ENCODE measurements around the gene SIM2.

Gene SIM2

GRCh38 chr21:36741506-36741905 is 42.6 kb downstream of the SIM2 start:
- DNase-seq = no peak

DNA sequence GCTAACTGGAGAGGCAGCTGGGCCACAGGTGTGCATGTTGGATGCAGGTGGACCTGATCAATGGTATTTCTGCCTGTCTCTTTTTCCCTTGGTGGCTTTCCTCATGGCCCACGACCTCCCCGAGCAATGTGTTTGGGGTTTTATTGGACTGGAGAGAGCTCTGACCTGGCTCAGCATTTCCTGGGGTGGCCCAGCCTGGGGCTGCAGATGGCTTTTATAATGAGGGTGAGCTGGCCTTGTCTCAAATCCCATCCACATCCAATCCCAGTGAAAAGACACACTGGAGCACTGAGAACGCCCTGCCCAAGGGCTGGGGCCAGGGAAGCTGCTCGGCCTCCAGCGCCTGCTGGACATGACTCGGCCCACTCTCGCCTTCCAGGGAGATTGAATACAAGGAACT is 44.1 kb downstream of the SIM2 start:
- no peak for DNase-seq

- DNase-seq = no peak
These were observed 44.5 kb downstream of the SIM2 start for GRCh38 chr21:36743446-36743845.

- DNase-seq = no peak
These were observed 45.3 kb downstream of the SIM2 start for GRCh38 chr21:36744190-36744559.

DNA sequence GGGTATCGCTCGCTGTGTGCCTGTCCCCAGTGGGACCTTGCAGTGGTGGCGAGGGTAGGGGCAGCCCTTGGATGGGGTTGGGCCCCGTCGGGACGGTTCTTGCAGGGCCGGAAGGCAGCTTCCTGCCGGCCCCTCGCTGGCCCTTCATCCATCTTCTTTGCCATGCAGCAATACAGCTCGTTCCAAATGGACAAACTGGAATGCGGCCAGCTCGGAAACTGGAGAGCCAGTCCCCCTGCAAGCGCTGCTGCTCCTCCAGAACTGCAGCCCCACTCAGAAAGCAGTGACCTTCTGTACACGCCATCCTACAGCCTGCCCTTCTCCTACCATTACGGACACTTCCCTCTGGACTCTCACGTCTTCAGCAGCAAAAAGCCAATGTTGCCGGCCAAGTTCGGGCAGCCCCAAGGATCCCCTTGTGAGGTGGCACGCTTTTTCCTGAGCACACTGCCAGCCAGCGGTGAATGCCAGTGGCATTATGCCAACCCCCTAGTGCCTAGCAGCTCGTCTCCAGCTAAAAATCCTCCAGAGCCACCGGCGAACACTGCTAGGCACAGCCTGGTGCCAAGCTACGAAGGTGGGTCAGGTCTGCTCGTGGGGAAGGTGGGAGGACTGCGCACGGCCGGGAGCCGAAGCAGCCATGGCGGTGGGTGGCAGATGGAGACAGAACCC is 45.8 kb downstream of the SIM2 start:
- DNase-seq = no peak

DNA sequence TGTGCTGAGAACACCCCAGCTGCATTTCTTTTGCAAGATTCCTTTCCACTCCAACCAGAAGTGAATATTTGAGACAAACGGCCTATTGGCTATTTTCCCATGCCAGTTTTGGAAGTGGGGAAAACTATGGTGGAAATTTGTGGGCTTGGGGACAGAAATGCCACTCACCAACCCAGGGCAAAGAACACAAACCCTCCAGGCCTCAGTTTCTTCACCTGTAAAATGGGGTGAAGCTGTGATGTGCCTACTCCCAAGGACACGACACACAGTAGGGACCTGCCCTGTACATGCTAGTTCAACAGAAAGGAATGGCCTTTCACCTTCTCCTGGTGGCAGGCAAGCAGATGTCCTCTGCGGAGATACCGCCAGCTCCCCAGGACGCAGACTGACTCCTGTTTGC is 46.5 kb downstream of the SIM2 start:
- no peak for DNase-seq

DNA sequence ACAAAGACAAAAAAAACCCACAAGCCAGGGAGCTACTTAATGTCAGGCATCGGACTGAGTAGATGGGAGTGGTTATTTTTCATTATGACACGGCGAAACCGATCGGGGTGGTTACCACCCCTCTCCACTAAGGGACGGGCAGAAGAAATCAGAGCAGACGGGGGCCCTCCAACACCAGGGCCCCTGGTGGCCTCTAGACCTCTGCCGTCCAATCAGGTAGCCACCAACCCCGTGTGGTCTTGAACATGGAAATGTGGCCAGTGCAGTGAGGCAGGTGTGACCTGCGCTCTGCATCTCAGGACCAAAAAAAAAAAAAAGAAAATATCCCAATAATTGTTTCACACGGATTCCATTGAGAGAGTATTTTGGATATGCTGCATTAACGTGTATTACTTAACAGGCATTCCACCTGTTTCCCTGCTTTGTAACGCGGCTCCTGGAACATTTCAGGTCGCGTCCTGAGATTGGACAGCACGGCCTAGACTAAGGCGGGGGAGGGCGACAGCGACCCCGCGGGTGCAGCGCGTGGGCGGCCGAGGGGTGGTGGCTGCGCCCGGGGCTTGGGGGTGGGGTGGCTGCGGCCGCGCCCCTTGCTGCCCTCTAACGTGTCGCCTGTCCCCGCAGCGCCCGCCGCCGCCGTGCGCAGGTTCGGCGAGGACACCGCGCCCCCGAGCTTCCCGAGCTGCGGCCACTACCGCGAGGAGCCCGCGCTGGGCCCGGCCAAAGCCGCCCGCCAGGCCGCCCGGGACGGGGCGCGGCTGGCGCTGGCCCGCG is 48.3 kb downstream of the SIM2 start:
- DNase-seq = no peak

DNA sequence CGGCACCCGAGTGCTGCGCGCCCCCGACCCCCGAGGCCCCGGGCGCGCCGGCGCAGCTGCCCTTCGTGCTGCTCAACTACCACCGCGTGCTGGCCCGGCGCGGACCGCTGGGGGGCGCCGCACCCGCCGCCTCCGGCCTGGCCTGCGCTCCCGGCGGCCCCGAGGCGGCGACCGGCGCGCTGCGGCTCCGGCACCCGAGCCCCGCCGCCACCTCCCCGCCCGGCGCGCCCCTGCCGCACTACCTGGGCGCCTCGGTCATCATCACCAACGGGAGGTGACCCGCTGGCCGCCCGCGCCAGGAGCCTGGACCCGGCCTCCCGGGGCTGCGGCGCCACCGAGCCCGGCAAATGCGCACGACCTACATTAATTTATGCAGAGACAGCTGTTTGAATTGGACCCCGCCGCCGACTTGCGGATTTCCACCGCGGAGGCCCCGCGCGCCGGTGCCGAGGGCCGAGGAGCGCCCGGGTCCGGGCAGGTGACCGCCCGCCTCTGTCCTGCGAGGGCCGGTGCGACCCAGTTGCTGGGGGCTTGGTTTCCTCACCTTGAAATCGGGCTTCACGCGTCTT is 49.0 kb downstream of the SIM2 start:
- DNase-seq = peak; percentile 15

DNA sequence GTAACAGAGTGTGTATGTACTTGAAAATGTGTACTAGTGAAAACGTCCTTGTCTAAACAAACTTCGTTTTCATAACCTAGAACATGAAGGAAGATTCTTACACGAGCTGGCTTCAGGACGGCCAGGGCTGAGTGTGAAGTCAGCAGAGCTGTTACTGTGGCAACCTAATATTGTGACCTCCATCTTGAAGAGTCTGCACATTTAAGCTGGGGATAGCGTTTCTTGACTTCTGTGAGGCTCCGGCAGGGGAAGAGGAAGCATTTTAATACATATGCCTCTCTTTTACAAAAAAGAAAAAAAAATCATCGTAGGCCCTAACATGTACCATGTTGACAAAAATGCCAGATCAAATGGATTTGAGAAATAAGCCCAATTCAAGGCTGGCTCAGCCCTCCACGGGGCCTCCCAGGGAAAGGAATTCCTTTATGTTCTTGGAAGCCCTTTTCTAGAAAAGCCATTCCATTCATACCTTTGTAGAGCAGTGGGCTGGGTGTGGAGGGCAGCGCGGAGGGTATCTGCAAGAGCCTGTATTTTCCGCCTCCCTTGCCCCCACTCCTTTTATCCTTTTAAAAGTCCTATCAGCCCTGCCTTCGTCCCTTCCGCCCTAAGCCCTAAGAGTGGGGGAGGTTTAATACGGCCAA is 51.1 kb downstream of the SIM2 start:
- no peak for DNase-seq

DNA sequence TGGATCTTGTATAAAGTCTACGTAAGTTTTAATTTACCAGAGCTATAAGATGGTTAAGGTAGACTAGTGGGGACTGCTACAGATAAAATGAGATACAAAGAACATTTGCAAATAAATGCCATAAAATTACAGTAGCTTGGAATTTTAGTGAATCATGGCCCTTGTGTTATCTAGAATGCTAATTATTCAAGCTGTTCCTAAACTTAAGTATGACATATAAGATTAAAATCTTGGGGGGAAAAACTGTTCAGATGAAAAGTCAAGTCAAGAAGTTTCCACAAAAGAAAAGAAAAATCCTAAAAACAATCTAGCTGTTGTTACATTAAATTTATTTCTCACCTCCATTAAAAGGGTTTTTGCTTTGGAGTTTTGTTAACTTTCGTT is 51.7 kb downstream of the SIM2 start:
- no peak for DNase-seq

DNA sequence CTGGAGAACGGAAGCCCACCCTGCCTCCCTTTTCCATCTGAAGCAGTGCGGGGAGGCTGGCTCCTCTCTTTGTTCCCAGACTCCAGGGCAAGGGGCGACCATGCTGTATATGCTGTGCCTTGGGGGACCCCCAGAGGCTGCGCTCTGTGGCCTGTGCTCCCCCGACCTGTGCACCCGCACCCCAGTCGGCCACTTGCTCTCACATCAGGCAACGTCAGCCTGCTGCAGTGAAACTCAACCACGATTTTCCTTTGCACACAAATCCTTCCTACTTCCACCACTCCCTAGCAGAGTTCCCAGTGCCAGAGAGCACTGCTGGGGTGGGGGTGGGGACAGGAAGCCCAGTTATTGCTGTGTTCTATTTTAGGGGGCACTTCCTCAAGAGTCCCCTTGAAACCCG is 52.5 kb downstream of the SIM2 start:
- no peak for DNase-seq

DNA sequence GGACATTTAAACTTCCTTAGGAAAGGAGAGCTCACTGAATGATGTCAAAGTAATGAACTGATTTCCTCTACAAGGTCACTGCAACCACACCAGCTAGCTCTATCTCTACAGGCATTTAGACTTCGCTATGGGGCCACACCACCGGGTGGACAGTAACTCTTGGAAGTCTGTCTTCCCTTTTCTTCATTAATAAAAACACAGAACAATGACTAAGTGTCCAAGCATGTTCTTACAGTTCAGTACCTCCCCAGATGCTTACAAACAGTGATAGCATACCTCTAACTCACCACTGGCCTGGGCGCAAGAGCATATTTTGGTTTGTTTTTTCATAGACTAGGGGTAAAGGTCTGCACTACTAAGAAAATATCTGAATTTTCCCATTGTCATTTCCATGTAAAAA is 54.6 kb downstream of the SIM2 start:
- DNase-seq = peak; percentile 75

- no peak for DNase-seq
These were observed 55.5 kb downstream of the SIM2 start for GRCh38 chr21:36754241-36754898.

DNA sequence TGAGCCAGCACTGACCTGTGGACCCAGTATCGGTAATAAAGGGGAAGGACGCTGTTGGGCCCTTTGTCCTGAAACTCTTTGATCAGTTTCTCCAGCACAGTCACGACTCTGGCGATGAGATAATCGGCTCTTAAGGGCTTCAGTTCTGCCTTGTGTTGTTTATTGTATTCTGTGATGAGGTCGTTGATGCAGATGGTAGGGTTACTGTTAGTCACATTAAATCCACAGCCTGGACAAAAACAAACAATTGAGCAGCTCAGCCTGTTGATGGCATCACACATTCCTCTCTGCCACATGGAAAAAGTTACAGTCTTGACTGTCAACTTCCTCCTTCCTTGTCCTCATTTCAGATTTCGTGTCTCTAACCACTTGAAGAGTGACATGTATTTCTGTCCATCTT is 57.6 kb downstream of the SIM2 start:
- no peak for DNase-seq

- DNase-seq = no peak
These were observed 58.3 kb downstream of the SIM2 start for GRCh38 chr21:36757196-36757595.

- no peak for DNase-seq
These were observed 60.6 kb downstream of the SIM2 start for GRCh38 chr21:36759348-36760083.

GRCh38 chr21:36761685-36762084 is 62.8 kb downstream of the SIM2 start:
- DNase-seq = no peak

GRCh38 chr21:36762642-36763041 is 63.7 kb downstream of the SIM2 start:
- DNase-seq = no peak

GRCh38 chr21:36763305-36763704 is 64.4 kb downstream of the SIM2 start:
- no peak for DNase-seq

DNA sequence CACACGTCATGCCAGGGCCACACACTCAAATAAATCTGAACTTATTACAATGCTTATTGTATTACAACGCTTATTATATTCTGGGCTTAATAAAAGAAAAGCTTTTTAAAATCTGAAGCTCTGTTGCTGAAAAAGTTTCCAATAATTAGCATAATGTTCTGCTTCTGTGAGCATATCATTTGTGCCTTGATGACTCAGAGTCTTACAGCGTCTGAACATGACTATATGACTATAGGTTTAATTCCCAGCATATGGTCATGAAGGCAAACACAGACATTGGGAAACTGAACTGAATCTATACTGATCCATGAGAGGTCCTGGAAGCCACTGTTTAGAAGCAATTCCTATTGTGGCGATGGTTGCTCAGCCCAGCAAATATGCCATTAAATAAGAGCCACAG is 66.3 kb downstream of the SIM2 start:
- DNase-seq = no peak

DNA sequence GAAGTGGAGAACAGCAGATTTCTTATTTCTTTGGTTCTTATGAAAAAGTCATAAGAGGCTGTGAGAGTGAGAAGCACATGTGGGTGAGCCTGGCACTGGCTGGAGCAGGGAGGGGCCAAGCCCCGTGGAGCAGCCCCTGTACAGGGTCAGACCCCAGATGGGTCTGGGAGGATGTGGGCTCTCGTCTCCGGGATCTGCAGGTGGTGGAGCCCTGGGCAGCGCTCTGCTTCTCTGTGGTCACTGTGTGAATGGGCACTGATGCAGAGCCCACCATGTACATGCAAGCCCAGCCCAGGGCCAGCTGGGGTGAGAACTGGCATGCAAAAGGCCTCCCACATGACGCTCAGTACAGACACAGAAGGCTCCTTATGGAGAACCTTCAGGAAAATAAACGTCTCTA is 67.6 kb downstream of the SIM2 start:
- no peak for DNase-seq

DNA sequence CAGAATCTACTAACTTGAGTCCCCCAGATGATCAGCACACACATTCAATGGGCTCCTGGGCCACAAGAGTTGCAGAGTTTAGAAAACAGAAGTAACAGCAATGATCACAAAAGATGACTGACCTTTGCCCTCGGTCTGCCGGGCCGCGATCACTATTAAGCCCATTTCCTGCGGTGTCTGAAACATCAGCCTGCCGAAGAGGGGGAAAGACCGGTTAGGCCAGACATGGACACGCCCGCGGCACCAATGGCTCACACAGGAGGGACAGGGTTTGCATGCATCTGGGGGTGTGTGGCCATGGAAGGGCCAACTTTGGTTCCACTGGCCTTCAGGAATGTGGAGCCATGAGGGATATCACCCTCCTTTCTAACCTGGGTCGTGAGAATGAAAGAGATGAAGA is 68.2 kb downstream of the SIM2 start:
- no peak for DNase-seq

GRCh38 chr21:36768496-36768895 is 69.6 kb downstream of the SIM2 start:
- DNase-seq = no peak

Data from NCI-H226 (cell line).